ENCODE measurements around the gene ZNF747. TPM values are rescaled to one million over a fixed set of nuclear protein-coding genes. Genes with fewer than 3 reads are reported as not detected.

The ZNF747 gene
- total RNA-seq, 1 donor from 2014 or later: 21.6 TPM

- no peak for DNase-seq
- CTCF ChIA-PET: interaction anchor here (1.5 kb wide), 1 partner anchor 30 kb away, joined by 3 read pairs; no protein-coding TSS in a partner anchor
Measured at GRCh38 chr16:30565526-30565925, 30.9 kb upstream of the ZNF747 start.

GRCh38 chr16:30562021-30562420 lies 27.4 kb upstream of the ZNF747 start:
- H3K4me1 Mint-ChIP-seq: peaks cover 30% of the 10 kb centered on the region
- intact Hi-C loops (cut with micrococcal nuclease): no loop called here
- DNase-seq (no peak), ATAC-seq (ENCODE audit: low read depth) (no peak)
- H3K36me3 Mint-ChIP-seq (ENCODE audit: low read depth): peaks cover 2% of the 10 kb centered on the region
- no peak for TF ChIP-seq CTCF (IDR thresholded peaks at IDR 0.05)
- POLR2A ChIA-PET: interaction anchor here (0.7 to 6.3 kb wide), 11 partner anchors 9 to 132 kb away, joined by 3 to 152 read pairs (median 6); partner anchors contain the start of genes DCTPP1, PRR14, ZNF688 and ZNF689
- peak overlapping the region; percentile 90 for H3K4me3 Mint-ChIP-seq
- CTCF ChIA-PET: interaction anchor here (1.2 to 1.6 kb wide), 2 partner anchors 37 to 132 kb away, joined by 5 to 6 read pairs; partner anchors contain the start of gene DCTPP1
- H3K27me3 Mint-ChIP-seq: no peaks in the 10 kb centered on the region
- H3K27ac Mint-ChIP-seq: peak overlapping the region; percentile 94
- no peaks in the 10 kb centered on the region for H3K9me3 Mint-ChIP-seq

More at GRCh38 chr16:30565526-30565925, 30.9 kb upstream of the ZNF747 start:
- peaks cover 34% of the 10 kb centered on the region for H3K4me1 Mint-ChIP-seq
- H3K27ac Mint-ChIP-seq: no peak overlapping the region
- peaks cover 2% of the 10 kb centered on the region for H3K36me3 Mint-ChIP-seq (ENCODE audit: low read depth)
- no peak overlapping the region for H3K4me3 Mint-ChIP-seq
- no peaks in the 10 kb centered on the region for H3K9me3 Mint-ChIP-seq
- intact Hi-C loops (cut with micrococcal nuclease): no loop called here
- ATAC-seq (ENCODE audit: low read depth): no peak
- TF ChIP-seq CTCF (IDR thresholded peaks at IDR 0.05): no peak
- POLR2A ChIA-PET: interaction anchor here (0.7 to 1.5 kb wide), 3 partner anchors 13 to 148 kb away, joined by 3 to 4 read pairs (median 4); partner anchors contain the start of gene ZNF689
- no peaks in the 10 kb centered on the region for H3K27me3 Mint-ChIP-seq

- ChIA-PET CTCF (interaction anchor here (1.2 to 1.6 kb wide), 3 partner anchors 11 to 131 kb away, joined by 4 to 6 read pairs (median 5); partner anchors contain the start of genes DCTPP1 and ZNF688), POLR2A (interaction anchor here (0.6 to 6.3 kb wide), 16 partner anchors 10 to 154 kb away, joined by 3 to 152 read pairs (median 6); partner anchors contain the start of genes DCTPP1, PRR14, ZNF688 and ZNF689)
- H3K36me3 Mint-ChIP-seq (ENCODE audit: low read depth): peaks cover 4% of the 10 kb centered on the region
- no peaks in the 10 kb centered on the region for H3K27me3 Mint-ChIP-seq
- peak overlapping the region; percentile 90 for H3K4me3 Mint-ChIP-seq
- peak overlapping the region; percentile 94 for H3K27ac Mint-ChIP-seq
- ATAC-seq (ENCODE audit: low read depth) (no peak), DNase-seq (peak; percentile 46)
- TF ChIP-seq CTCF (IDR thresholded peaks at IDR 0.05): no peak
- peaks cover 33% of the 10 kb centered on the region for H3K4me1 Mint-ChIP-seq
- intact Hi-C loops (cut with micrococcal nuclease): no loop called here
- no peaks in the 10 kb centered on the region for H3K9me3 Mint-ChIP-seq
Measured at GRCh38 chr16:30561089-30561816, 26.6 kb upstream of the ZNF747 start.

- Mint-ChIP-seq H3K27me3 (no peaks in the 10 kb centered on the region), H3K27ac (peak overlapping the region; percentile 74)
- POLR2A ChIA-PET: interaction anchor here (3.6 to 6.3 kb wide), 3 partner anchors 12 to 32 kb away, joined by 42 to 152 read pairs (median 135); partner anchors contain the start of genes ZNF688, ZNF747 and ZNF768
Measured at GRCh38 chr16:30559690-30560089, 25.0 kb upstream of the ZNF747 start.

More at GRCh38 chr16:30559690-30560089, 25.0 kb upstream of the ZNF747 start:
- Mint-ChIP-seq H3K4me1 (peaks cover 36% of the 10 kb centered on the region), H3K9me3 (no peaks in the 10 kb centered on the region), H3K4me3 (no peak overlapping the region), H3K36me3 (ENCODE audit: low read depth) (peaks cover 16% of the 10 kb centered on the region)
- CTCF ChIA-PET: interaction anchor here (1.6 kb wide), 1 partner anchor 12 kb away, joined by 4 read pairs; the partner anchor contains the start of gene ZNF688
- DNase-seq (no peak), ATAC-seq (ENCODE audit: low read depth) (no peak)
- intact Hi-C loops (cut with micrococcal nuclease): loop anchor here (2.0 to 10.0 kb wide), 2 partner anchors 33 to 365 kb away; partner anchors contain the start of genes FBXL19 and ZNF768
- no peak for TF ChIP-seq CTCF (IDR thresholded peaks at IDR 0.05)

Measured in activated B cell treated with CpG ODN at 0.5 μM for 24 hours (primary cell).